ENCODE measurements around the gene GOLGA7B. TPM values are rescaled to one million over a fixed set of nuclear protein-coding genes. Genes with fewer than 3 reads are reported as not detected.

GOLGA7B gene
- polyA plus RNA-seq, 5 donors: 0.14 to 0.55 (median 0.34) TPM

DNA sequence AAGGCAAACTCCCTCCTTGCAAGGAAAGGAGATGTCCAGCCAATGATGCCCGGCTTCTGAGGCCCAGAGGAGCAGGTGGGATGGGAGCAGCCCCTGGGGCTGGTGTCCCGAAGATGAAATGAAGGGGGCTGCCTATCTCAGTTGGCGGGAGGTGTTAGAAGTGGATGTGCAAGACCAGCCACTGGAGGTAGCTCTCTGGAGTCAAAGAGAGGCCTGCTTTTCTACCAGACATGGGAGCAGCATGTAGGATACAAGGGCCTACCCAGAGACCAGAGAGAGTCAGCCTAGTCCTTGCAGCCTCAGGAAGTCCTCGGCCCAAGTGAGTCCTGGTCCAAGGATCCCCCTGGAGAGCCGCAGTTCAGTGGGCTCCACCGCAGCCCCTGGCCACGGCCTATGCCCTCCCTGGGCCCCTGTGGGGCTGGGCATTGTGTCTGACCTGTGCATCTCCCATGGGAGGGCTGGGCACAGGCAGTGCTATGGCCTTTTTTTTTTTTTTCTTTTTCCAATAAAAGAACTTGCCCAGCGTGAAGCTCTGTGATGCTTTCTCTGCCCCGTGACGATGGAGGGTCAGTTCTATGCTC is 17.7 kb downstream of the GOLGA7B start:
- no peak for DNase-seq

DNA sequence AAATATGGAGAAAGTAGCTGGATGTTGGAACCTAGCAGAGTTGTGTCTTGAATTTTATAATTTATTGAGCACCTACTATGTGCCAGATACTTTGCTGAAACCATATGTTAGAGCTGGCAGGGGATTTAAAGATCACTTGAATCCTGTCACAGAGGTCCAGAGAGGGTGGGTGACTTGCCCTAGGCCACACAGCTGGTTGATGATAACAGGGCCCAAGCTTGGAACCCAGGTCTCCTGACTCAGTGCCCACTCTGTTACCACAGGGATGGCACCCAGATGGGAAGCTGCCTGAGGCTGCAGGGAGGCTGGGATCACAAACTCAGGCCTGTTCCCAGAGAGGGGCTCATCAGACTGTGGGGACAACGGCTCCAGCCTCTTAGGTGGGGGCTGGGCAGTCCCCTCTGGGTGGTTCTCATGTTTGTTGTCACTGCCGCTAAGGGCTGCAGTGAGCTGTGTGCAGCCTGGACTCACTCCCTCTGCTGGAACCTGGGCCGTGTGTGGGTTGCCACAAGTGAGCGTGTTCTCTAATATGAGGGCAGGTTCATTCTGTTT is 18.6 kb downstream of the GOLGA7B start:
- no peak for DNase-seq

DNA sequence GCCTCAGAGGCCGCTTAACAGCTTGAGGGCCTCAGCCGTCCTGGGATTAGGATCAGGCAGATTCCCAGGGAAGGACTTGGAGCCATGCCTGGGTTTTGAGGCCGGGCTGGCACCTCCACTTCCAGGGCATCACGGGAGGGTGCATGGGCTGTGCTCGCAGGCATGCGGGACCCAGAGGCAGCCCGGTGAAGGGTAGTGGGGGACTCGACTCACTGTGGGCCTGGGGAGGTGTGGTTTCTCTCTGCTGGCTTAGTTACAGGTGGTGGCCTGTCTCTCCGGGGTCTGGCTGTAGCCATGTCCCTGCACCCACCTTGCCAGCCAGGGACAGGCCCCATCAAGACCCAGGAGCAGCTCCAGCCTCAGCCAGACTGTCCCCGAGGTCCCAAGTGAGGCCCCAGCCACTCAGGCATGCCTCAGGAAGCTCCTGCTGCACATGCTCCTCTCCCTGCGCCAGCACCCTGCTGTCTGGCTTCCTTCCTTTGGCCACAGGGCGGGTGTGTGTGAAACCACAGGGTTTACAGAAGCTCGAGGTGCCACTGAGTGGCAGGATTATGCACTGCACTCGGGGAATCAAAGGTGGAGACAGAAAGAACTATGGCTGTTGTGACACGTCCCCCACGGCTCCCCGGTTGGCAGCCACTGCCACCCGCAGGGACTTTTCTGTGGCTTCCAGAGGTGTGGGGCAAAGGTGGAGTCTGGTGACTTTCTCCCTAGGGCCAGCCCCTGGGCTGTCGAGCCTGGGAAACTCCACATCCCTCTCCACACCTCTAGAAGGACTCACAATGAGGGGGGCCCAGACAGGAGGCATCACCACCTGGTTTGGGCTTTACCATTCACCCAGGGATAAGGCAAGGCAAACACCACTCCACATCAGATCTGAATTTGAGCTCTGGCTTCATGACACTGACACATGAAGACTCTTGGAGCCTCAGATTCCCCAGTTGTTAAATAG is 19.7 kb downstream of the GOLGA7B start:
- DNase-seq: peak in 1 of 2 donors; percentile 55

DNA sequence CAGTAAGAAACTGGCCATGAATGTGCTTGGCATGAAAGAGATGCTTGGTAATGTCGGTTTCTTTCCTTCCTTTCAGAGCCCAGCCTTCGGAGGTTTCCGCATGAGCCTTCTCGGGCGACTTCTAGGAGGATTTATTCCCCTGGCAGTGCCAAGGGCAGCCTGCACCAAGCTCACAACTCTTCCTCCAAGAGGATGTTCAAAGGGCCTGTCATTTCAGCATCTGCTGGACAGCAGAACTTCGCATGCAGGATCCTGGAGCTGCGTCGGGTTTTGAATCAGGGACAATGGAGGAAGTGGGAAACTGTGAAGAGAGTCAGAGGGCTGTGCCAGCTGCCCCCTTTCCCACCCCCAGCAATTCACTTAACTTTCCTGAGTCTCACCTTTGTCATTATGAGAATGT is 21.3 kb downstream of the GOLGA7B start:
- DNase-seq: no peak

DNA sequence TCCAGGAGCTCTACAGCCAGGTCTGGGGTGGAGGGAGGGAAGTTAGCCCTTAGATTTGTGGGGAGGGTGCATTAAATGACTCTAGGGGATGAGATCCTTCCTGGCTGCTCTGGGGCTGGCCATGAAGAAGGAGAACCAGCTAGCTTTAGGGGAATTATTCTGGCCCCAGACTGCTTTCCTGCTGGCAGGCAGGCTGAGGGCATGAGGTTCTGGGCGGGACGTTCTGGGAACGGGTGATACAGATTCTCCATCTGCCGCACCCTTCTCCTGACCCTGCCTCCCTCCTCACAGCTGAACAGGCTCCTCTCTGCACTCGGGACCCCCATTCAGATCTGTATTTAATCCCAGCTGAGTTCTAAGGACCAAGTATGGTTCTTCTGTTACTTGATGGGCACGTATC is 23.9 kb downstream of the GOLGA7B start:
- no peak for DNase-seq

DNA sequence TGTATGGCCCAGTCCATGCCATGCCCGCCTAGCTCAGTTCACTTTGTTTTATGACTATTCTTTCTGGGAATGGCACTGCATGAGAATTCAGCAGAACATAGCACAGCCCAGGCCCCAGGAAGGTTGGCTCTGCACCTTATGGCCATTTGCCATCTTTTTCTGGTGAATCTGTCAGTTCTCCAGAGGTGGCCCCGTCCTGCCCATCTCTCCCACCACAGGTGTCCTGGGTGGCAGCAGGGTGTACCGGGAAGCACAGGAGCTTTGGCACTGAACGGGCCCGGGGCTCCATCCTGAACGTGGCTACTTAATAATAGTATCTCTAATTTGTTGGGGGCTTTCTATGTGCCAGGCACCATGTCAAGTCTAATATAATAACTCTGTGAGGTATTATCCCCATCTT is 24.7 kb downstream of the GOLGA7B start:
- DNase-seq: no peak

DNA sequence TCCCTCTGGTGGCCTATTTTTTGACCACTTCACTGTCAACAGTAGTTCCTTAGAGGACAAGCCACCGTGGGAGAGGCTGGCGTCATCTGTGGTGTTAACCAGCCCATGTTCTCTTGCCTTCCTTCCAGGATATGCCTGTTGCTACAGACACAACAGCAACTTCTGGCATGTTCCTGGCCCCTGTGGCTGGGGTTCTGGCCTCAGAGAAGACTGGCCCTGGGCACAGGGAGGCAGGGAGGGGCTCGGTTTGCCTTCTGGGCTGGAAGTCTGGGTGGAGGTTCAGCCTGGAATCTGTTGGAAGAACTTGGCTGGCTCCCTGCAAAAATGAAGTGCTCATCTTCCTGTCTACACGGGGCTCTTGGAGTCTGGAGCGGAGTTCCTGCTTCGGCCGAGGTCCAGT is 25.7 kb downstream of the GOLGA7B start:
- DNase-seq: no peak

DNA sequence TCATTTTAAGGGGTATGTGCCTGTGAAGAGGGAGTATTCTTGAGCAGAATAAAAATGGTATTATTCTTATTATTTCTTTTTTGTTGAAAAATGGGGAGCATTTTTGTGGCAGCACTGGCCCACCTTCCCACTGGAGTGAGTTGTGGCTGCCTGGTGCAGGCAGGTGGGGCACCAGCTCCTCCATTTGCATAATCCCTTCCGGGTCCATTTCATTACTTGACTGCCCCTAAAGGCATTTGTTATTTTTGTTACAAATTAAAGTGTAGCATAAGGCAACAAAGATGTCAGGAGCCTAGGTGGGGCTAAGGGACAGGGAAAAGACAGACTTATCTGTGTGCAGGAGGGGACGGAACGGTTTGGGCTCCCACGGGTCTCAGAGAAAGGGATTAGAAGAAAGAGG is 26.8 kb downstream of the GOLGA7B start:
- DNase-seq: no peak

DNA sequence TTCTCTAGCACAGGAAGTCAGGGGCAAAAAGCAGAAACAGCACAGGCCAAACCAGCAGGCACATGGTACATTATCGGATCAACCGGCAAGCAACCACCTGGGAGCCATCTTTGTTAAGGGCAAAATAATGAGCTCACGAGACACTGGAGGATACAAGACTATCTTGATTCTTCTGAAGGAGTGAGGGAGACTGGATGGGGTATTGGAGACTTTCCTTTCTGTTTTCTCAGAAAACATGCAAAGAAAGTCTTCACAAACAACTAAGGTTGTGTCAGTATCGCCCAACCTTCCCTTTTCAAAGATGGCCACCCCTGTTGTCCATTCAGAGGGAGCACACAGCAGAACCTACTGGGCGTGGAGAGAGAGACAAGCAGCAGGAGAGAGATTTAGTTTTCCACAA is 29.6 kb downstream of the GOLGA7B start:
- no peak for DNase-seq

DNA sequence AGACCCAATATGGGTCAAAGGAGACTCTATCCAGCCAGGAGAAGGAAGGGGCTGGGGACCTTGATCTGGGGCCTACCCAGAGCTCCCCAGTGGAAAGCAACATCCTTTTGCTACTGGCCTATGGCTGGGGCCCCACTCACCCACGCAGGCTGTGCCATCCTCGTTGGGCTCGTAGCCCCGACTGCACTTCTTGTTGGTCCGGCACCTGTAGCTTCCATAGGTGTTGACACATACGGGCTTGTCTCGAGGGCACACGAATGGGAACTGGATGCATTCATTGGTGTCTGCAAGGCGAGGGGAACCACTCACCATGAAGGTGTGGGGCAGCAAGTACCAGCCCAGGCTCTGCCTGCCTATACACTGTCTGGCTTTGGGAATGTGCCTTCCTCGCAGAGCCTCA is 30.5 kb downstream of the GOLGA7B start:
- no peak for DNase-seq

DNA sequence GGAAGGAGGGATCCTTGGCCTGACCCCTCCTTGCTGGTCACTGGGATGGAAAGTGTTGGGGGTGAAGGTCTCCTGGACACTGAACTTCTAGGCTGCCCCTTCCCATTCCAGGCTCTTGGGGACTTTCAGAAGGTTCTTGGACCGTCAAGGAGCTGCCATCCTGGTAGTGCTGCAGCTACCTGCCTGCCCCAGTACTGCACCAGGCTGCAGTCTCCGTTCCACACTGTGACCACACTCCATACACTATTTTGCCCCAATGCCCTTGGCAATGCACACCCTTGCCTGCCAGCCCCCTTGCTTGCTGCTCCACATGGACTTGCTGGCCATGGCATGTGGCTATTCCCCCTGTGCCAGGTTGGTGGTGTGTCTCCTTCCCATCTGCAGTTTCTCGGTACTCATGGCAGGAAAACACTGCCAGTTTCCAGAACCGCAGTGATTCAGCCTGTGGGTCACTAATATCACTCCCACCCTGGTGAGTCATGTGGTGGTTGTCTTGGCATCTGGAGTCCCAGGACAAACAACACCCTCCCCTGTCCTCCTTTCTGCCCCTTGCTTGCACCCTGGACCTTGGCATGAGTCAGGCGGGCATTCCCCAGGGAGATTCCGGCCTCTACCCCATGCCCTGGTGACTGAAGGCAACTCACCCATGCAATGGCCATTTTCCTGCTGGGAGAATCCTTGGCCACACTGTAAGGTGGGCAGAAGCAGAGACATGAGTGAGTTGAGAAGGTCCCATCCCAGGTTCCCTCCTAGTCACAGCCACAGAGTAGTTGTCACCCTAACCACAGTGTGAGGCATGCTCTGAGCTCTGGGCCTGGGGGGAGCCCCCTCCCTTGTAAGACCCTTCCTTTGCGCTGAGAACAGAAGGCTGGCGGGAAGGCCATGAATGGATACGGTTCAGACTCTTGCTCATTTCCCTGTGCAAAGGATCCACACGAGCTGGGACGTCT is 32.8 kb downstream of the GOLGA7B start:
- DNase-seq: no peak

DNA sequence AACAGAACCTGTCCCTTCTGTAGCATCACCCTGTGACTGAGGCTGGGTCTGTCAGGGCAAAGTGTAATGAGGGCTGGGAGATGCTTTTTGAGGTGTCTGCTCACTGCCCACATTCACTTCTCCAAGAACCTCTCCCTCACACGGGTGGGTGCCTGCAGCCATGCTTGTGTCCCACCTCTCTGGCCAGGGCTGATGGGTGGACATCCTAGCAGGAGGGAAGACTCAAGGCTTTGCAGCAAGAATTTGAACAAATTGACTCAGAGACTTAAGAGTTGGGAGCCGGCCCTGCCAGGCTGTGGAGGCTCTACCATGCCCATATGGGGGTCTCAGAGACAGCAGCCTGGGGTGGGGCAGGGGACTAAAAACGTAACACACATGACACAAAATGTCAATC is 33.4 kb downstream of the GOLGA7B start:
- no peak for DNase-seq

DNA sequence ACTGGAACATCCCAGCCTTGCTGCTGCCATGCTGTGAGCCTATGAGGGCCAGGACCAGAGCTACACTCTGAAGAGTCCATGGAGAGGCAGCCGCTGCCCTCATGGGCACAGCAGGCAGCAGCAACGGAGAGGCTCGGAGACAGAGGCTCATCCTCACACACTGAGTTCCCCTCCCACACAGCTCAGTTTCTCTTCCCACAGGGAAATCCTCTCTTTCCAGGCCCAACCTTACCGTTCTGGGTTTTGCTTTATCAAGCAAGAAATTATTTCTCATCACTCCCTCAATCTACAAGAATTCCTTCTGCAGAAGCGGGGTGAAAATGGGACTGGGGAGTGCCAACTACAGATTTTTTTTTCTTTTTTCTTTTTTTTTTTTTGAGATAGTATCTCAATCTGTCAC is 36.6 kb downstream of the GOLGA7B start:
- no peak for DNase-seq

DNA sequence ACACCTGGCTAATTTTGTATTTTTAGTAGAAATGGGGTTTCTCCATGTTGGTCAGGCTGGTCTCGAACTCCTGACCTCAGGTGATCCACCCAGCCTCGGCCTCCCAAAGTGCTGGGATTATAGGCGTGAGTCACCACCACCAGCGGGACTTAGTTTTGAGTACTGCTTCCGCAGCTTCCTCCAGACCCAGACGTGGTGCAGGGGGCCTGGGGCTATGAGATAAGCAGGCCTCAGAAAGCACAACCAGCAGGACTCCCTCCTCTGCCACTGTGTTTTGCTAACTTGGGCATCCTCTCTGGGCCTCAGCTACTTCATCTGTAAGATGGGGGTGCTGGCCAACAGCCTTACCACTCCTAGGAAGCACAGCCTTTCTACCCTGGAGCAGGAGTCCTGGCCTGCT is 37.8 kb downstream of the GOLGA7B start:
- no peak for DNase-seq

DNA sequence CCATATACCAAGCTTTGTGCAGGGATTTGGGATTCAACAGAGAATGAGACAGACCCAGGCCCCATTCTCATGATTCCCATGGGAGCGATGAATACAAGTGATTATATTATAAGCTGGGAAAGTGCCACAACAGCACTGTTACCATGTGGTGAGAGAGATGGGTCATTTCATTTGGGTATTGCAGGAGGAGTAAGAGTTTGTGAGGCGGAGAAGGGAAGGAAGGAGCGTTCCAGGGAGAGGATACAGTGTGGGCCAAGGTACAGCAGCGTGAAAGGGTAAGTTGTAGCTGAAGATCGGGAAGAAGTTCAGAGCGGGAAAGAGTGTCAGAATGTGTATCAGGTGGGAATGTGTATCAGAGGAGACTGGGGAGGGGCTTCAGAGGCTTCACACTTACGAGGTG is 38.5 kb downstream of the GOLGA7B start:
- DNase-seq: no peak

DNA sequence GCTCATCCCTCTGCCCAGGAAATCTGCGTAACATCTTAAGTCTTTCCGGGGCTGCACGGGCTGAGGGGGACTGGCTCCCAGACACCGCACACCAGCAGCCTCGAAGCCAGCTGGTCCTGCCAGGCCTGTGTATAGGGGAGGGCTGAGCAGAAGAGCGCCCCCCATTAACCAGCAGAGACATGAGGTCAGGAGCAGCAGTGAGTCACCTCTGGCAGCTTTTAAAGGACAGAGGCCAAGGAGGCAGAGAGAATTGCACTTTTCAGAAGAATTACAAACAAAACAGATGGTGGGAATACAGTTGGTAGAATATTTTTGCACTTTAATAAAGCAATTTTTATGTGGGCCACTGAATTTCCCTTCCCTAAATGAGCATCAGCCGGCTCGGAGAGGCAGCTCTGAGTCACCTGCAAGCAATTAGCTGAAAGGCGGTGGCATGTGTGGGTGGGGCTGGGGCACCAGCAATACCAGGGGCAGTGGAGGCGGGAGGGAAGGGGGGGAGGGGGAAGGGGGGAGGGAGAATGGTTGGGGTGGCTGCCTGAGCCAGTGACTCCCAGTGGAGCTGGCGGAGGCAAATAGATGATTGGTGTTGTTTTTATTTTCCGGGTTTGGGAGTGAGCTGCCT is 39.1 kb downstream of the GOLGA7B start:
- DNase-seq: no peak

DNA sequence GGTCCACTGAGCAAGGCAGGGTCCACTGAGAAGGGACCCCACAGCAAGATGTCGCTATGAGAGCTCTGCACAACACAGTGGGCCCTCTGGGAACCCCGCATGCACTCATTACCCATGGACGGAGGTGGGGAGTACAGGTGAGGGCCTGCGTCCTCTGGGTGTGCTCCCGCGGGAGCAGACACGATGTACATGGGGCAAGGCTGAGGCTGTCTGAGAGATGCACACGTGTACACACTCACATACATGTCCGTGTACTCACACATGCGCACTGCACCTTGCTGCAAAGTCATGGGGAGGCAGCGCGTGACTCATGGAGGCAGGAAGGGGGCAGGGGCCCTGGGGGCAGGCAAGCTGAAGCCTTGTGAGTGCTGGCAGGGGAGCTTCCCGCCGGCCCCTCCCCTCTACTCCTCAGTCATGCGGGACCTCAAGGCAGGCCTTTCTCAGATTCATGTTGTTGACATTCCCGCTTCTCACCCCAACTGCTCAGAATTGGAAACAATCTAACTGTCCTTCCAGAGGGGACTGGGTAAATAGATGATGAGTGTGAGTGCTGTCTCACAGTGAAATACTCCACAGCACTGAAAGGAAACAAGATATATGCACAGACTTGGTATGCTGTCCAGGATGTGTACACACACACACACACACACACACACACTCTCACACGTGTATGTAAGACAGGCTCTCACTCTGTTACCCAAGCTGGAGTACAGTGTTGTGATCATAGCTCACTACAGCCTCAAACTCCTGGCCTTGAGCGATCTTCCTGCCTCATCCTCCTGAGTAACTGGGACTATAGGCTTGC is 40.0 kb downstream of the GOLGA7B start:
- no peak for DNase-seq

DNA sequence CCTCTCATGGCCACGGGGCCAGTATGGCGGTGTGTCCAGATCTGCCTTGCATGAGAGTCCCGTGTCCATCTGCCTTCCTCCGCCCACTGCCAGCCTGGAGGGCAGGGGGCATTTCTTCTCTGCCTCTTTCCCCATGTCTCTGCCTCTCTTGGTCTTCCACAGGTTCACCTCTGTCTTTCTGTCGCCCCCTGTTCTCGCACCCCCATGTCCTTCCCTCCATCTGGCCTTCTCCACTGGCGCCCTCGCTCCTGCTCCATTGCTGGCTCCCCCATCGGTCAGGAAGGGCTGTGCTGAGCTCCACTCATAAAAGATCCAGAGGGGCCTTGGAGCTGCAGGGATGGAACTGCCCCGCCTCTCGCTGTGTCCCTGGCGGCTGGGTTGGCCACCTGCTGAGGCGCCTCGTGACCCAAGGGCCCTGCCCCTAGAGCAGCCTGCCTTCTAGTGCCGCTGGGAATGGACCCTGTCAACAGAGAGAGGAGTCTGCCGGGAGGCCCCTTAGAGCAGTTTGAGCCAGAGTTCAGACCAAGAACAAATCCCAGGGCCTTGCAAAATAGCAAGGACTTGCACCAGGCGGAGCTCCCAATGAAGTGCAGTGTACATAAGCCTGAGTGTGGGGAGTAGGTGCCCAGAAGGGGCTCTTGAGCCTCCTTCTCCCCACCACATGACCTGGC is 42.0 kb downstream of the GOLGA7B start:
- DNase-seq: peak; percentile 59 to 60

DNA sequence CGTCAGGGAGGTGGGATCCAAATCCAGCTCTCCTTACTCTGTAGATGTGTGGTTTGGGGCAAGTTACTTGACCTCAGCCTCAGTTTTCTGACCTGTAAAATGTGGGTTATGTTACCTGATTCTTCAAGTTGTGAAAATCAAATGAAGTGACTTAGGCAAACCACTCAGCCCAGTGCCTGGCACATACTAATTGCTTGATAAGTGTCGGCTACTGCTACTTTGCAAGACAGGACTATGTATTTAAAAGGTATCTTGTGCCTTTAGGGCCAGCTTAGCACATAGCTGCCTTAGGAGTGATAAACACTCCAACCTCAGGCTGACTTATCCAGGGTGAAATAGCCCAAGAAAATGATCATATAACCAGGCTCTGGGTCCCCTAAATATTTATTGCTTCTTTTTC is 42.9 kb downstream of the GOLGA7B start:
- no peak for DNase-seq

DNA sequence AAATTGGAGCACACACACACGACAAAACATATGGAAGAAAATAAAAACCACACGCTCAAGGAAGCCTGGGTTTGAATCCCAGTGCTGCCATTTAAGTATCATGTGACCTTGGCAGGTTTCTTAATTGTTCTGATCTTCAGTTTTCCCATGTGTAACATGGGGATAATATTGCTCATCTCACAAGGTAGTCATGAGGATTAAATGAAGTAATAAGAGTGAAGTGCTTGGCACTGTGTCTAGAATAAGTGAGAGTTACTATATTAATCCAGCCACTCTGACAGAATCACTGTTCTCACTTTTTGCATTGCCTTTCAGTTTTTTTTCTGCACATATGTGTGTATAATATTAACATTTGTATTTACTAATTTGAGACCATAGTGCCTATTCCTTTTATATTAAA is 43.3 kb downstream of the GOLGA7B start:
- DNase-seq: no peak
